ENCODE results near the gene TLNRD1. TPM values are rescaled to one million over a fixed set of nuclear protein-coding genes. Genes with fewer than 3 reads are reported as not detected.

The TLNRD1 gene
- total RNA-seq, 4 donors from 2014 or later, result 15.4 to 25.6 (median 19.5) TPM

- peak overlapping the region; percentile 71 to 95 (median 81) for H3K4me3 ChIP-seq
- TF ChIP-seq POLR2A (IDR thresholded peaks at IDR 0.05) (peak in 1 of 2 donors; percentile 32), CTCF (IDR thresholded peaks at IDR 0.05) (no peak)
- peaks cover 0 to 17% (median 7%) of the 10 kb centered on the region in 4 donors for H3K4me1 ChIP-seq
- no peaks in the 10 kb centered on the region for H3K9me3 ChIP-seq
- peak; percentile 60 to 84 (median 78) for DNase-seq
- H3K36me3 ChIP-seq, result peaks cover 0 to 4% (median 0%) of the 10 kb centered on the region in 3 donors
- H3K27ac ChIP-seq, result peak overlapping the region; percentile 92 to 99 (median 98)
- no peaks in the 10 kb centered on the region for H3K27me3 ChIP-seq
These were observed 1.1 kb upstream of the TLNRD1 start for GRCh38 chr15:80999623-81000036.

DNA sequence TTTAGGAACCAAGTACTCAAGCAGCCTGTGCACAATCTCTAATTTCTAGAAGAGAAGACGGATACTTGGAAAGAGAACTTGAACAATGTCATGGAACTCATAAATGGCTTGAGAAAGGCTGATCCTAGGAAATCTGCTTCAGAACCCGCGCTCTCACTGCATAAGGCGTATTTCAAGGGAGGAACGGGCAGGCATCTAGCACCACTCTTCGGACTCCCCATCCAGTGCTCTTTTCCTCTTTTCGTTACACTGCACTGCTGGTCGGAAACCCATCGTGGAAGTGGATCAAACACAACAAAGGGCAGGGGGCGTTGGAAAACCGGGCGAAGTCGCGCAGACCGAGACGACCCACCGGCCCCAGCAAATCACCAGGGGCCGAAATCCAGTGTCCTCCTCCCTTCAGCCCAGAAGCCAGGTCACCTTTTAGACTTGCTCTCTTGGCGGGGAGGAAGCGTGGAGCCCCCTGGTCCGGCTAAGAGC lies 539 bp upstream of the TLNRD1 start:
- Histone ChIP-seq H3K9me3 (no peaks in the 10 kb centered on the region), H3K27me3 (no peaks in the 10 kb centered on the region), H3K36me3 (peaks cover 0 to 4% (median 0%) of the 10 kb centered on the region in 3 donors), H3K4me3 (peak overlapping the region; percentile 71 to 95 (median 81)), H3K27ac (peak overlapping the region; percentile 92 to 99 (median 98)), H3K4me1 (peaks cover 0 to 18% (median 7%) of the 10 kb centered on the region in 4 donors)
- DNase-seq, result no peak
- no peak for TF ChIP-seq CTCF (IDR thresholded peaks at IDR 0.05)
- TF ChIP-seq POLR2A (IDR thresholded peaks at IDR 0.05), result no peak

DNA sequence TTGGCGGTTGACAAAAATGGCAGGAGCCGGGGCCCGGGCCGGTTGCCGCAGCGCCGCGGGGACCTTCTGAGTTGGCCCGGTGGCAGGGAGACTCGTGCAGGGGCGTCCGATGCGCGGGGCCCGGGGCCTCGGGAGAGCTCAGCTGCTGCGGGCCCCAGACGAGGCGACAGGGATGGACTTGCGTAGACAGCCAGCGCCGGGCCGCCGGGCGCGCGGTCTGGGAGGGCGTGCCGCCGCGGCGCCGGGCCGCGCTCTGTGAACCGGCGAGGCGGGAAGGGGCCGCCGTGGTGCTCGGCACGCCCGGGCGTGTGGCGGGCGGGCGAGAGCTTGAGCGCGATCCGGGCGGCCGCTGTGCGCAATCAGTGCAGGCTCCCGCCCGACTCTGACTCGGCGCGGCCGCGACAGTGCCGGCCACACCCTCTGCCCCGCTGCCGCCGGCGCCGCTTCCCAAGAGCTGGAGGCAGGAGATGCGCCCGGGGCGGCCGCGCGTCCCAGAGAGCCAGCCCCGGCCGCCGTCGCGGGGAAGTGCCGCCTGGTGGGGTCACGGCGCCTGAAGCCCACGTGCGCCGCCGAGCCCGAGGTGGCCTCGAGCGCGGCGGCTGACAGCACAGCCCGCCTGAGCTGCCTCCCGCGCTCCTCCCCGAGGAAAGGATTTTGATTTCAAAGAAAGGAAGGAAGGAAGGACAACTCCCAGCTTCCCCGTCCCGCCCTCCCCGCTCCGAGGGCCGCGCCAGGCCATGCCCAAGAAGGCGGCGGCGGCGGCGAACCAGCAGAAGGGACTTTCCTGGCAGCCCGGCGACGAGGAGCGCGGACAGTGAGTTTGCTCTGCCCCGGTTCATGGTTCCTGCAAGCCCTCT lies 657 bp downstream of the TLNRD1 start:
- Histone ChIP-seq H3K4me3 (peak overlapping the region; percentile 71 to 95 (median 81)), H3K9me3 (no peaks in the 10 kb centered on the region), H3K27ac (peak overlapping the region; percentile 92 to 99 (median 98)), H3K4me1 (peaks cover 0 to 24% (median 7%) of the 10 kb centered on the region in 4 donors), H3K27me3 (no peaks in the 10 kb centered on the region), H3K36me3 (peaks cover 0 to 4% (median 0%) of the 10 kb centered on the region in 3 donors)
- TF ChIP-seq CTCF (IDR thresholded peaks at IDR 0.05) (no peak), POLR2A (IDR thresholded peaks at IDR 0.05) (no peak)
- peak; percentile 63 to 81 (median 76) for DNase-seq

DNA sequence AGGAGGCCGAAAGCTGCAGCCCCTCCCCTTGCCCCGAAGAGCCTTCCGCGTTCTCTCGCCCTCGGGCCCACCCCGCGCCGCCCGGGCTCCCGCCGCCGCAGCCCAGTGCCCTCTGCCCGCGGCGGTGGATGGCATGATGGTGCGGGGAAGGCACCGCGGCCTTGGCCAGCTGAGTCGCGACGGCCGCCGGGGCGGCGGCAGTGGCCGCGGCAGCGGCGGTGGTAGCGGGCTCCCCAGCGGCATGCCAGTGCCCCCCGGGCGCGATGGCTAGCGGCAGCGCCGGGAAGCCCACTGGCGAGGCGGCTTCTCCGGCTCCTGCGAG lies 1.2 kb downstream of the TLNRD1 start:
- TF ChIP-seq CTCF (IDR thresholded peaks at IDR 0.05), result no peak
- TF ChIP-seq POLR2A (IDR thresholded peaks at IDR 0.05), result no peak
- Histone ChIP-seq H3K27me3 (no peaks in the 10 kb centered on the region), H3K9me3 (no peaks in the 10 kb centered on the region)

DNA sequence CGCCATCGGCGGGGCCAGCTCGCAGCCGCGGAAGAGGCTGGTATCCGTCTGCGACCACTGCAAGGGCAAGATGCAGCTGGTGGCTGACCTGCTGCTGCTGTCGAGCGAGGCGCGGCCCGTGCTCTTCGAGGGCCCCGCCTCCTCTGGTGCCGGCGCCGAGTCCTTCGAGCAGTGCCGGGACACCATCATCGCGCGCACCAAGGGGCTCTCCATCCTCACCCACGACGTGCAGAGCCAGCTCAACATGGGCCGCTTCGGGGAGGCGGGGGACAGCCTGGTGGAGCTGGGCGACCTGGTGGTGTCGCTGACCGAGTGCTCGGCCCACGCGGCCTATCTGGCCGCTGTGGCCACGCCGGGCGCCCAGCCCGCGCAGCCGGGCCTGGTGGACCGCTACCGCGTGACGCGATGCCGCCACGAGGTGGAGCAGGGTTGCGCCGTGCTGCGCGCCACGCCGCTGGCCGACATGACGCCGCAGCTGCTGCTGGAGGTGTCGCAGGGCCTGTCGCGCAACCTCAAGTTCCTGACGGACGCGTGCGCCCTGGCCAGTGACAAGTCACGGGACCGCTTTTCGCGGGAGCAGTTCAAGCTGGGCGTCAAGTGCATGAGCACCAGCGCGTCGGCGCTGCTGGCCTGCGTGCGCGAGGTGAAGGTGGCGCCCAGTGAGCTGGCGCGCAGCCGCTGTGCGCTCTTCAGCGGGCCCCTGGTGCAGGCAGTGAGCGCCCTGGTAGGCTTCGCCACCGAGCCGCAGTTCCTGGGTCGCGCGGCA lies 1.8 kb downstream of the TLNRD1 start:
- Histone ChIP-seq H3K4me1 (peaks cover 0 to 24% (median 7%) of the 10 kb centered on the region in 4 donors), H3K36me3 (peaks cover 0 to 4% (median 0%) of the 10 kb centered on the region in 3 donors), H3K27me3 (no peaks in the 10 kb centered on the region), H3K4me3 (peak overlapping the region; percentile 71 to 95 (median 81)), H3K9me3 (no peaks in the 10 kb centered on the region), H3K27ac (peak overlapping the region; percentile 92 to 99 (median 98))
- peak in 1 of 3 donors; percentile 53 for DNase-seq
- TF ChIP-seq POLR2A (IDR thresholded peaks at IDR 0.05), result no peak
- TF ChIP-seq CTCF (IDR thresholded peaks at IDR 0.05), result no peak

More for the DNA sequence above, 1.2 kb downstream of the TLNRD1 start:
- Histone ChIP-seq H3K36me3 (peaks cover 0 to 4% (median 0%) of the 10 kb centered on the region in 3 donors), H3K4me3 (peak overlapping the region; percentile 71 to 95 (median 81)), H3K27ac (peak overlapping the region; percentile 92 to 99 (median 98)), H3K4me1 (peaks cover 0 to 24% (median 7%) of the 10 kb centered on the region in 4 donors)
- DNase-seq, result no peak
